ENCODE results near the gene CALN1.

The CALN1 gene

GRCh38 chr7:72023926-72024325, 388.2 kb downstream of the CALN1 start:
- H3K9me3 ChIP-seq (ENCODE audit: control insufficient read depth, insufficient read depth, low read depth, low read length), result no peaks in the 10 kb centered on the region
- no peak overlapping the region for H3K27ac ChIP-seq (ENCODE audit: extremely low read depth, low read depth, low read length)
- no peaks in the 10 kb centered on the region for H3K36me3 ChIP-seq (ENCODE audit: control insufficient read depth in 2 of 2, insufficient read depth in 1 of 2, low read length in 2 of 2)
- ChIA-PET POLR2A (no interaction called here), CTCF (no interaction called here)
- no peaks in the 10 kb centered on the region for H3K4me1 ChIP-seq (ENCODE audit: control insufficient read depth, insufficient read depth, low read length)
- H3K4me3 ChIP-seq (ENCODE audit: low read depth, low read length), result no peak overlapping the region
- TF ChIP-seq ZNF629 (tag by site-specific recombination; IDR thresholded peaks at IDR 0.05) (no peak), ZNF350 (tag by site-specific recombination; IDR thresholded peaks at IDR 0.05) (no peak), ZNF600 (tag by site-specific recombination; IDR thresholded peaks at IDR 0.05) (no peak), ZNF132 (tag by site-specific recombination; IDR thresholded peaks at IDR 0.05; ENCODE audit: borderline replicate concordance) (no peak), ZNF280C (tag by site-specific recombination; IDR thresholded peaks at IDR 0.05) (no peak), ZNF561 (tag by site-specific recombination; IDR thresholded peaks at IDR 0.05; ENCODE audit: borderline replicate concordance) (no peak), ATF2 (tag by site-specific recombination; IDR thresholded peaks at IDR 0.05; ENCODE audit: low read depth) (no peak), ZNF76 (tag by site-specific recombination; IDR thresholded peaks at IDR 0.05; ENCODE audit: borderline replicate concordance, low read depth) (no peak), OSR2 (tag by site-specific recombination; IDR thresholded peaks at IDR 0.05) (no peak), ZNF391 (tag by site-specific recombination; IDR thresholded peaks at IDR 0.05; ENCODE audit: borderline replicate concordance, low read depth) (no peak), ZNF521 (tag by site-specific recombination; IDR thresholded peaks at IDR 0.05) (no peak), FEZF1 (tag by site-specific recombination; IDR thresholded peaks at IDR 0.05) (no peak), ZNF16 (tag by site-specific recombination; IDR thresholded peaks at IDR 0.05; ENCODE audit: low read depth) (no peak), ZNF174 (tag by site-specific recombination; IDR thresholded peaks at IDR 0.05) (no peak), ZNF677 (tag by site-specific recombination; IDR thresholded peaks at IDR 0.05) (no peak), ZNF707 (tag by site-specific recombination; IDR thresholded peaks at IDR 0.05) (no peak), ZNF311 (tag by site-specific recombination; IDR thresholded peaks at IDR 0.05; ENCODE audit: borderline replicate concordance) (no peak), ZNF792 (tag by site-specific recombination; IDR thresholded peaks at IDR 0.05) (no peak), ZNF776 (tag by site-specific recombination; IDR thresholded peaks at IDR 0.05; ENCODE audit: borderline replicate concordance) (no peak), MZF1 (tag by site-specific recombination; IDR thresholded peaks at IDR 0.05; ENCODE audit: borderline replicate concordance) (no peak)

GRCh38 chr7:72021716-72022115, 390.4 kb downstream of the CALN1 start:
- H3K4me1 ChIP-seq (ENCODE audit: control insufficient read depth, insufficient read depth, low read length), result no peaks in the 10 kb centered on the region
- no peak overlapping the region for H3K27ac ChIP-seq (ENCODE audit: extremely low read depth, low read depth, low read length)
- H3K9me3 ChIP-seq (ENCODE audit: control insufficient read depth, insufficient read depth, low read depth, low read length), result no peaks in the 10 kb centered on the region
- POLR2A ChIA-PET, result no interaction called here
- CTCF ChIA-PET, result no interaction called here
- H3K36me3 ChIP-seq (ENCODE audit: control insufficient read depth in 2 of 2, insufficient read depth in 1 of 2, low read length in 2 of 2), result no peaks in the 10 kb centered on the region
- H3K4me3 ChIP-seq (ENCODE audit: low read depth, low read length), result no peak overlapping the region
- no peak for TF ChIP-seq ZNF560 (tag by site-specific recombination; IDR thresholded peaks at IDR 0.05; ENCODE audit: borderline replicate concordance)
- TF ChIP-seq ZNF146 (tag by site-specific recombination; IDR thresholded peaks at IDR 0.05), result no peak
- no peak for TF ChIP-seq ZNF776 (tag by site-specific recombination; IDR thresholded peaks at IDR 0.05; ENCODE audit: borderline replicate concordance)
- TF ChIP-seq ZNF580 (tag by site-specific recombination; IDR thresholded peaks at IDR 0.05), result no peak
- TF ChIP-seq CTCF (tag by site-specific recombination; IDR thresholded peaks at IDR 0.05), result no peak
- no peak for TF ChIP-seq ZNF175 (tag by site-specific recombination; IDR thresholded peaks at IDR 0.05)
- no peak for TF ChIP-seq ZBTB21 (tag by site-specific recombination; IDR thresholded peaks at IDR 0.05)
- TF ChIP-seq SP7 (tag by site-specific recombination; IDR thresholded peaks at IDR 0.05), result no peak
- no peak for TF ChIP-seq ZNF266 (tag by site-specific recombination; IDR thresholded peaks at IDR 0.05; ENCODE audit: low read depth)
- TF ChIP-seq ZBTB6 (tag by site-specific recombination; IDR thresholded peaks at IDR 0.05), result no peak
